Right cardiac atrium (tissue), 5 donors: ENCODE data around the gene PTPRD. TPM values are rescaled to one million over a fixed set of nuclear protein-coding genes. Genes with fewer than 3 reads are reported as not detected.

Experiments used
- ATAC-seq, 2 donors: fragments of 200-7000 bp; cut with Tn5 transposase; one replicate each; pipeline versions ENCODE4 v1.8.0 to v1.9.1; 2020; ENCODE audit warnings: moderate library complexity in 2 of 2, mild to moderate bottlenecking in 1 of 2
- DNase-seq, 3 donors: peaks; one replicate each; pipeline ENCODE4 v3.0.0-alpha.2; 2020
- H3K27ac ChIP-seq: one replicate; pipeline ENCODE4 v1.5.1; 2013; ENCODE audit warnings: mild to moderate bottlenecking, low read length, control low read depth, moderate library complexity
- H3K27me3 ChIP-seq: one replicate; pipeline ENCODE4 v1.6.1; 2013; ENCODE audit not compliant: control insufficient read depth, insufficient read depth
- H3K4me1 ChIP-seq: one replicate; pipeline ENCODE4 v1.6.1; 2013; ENCODE audit warnings: low read length; ENCODE audit not compliant: control insufficient read depth, insufficient read depth
- H3K4me3 ChIP-seq: one replicate; pipeline ENCODE4 v1.5.1; 2013; ENCODE audit warnings: low read length, control low read depth
- H3K9me3 ChIP-seq: one replicate; pipeline ENCODE4 v1.6.1; 2013; ENCODE audit warnings: low read length; ENCODE audit not compliant: control insufficient read depth
- WGBS: extraction: QIAGEN DNeasy Blood & Tissue Kit; methylation state at CpG from one replicate; pipeline ENCODE4 v1.1.7; 2013; 5-methylcytosine and 5-hydroxymethylcytosine counted together
- intact Hi-C, 4 donors: fragments of 100-400 bp; cut with DNase I; formaldehyde crosslinking; loops; one replicate each; pipeline versions ENCODE4 v1.11.0 to v1.14.0; 2022 to 2023
- polyA plus RNA-seq: library from polyadenylated mRNA; stranded (reverse); fragments of 200-250 nt; gene quantifications from one replicate; pipeline ENCODE4 v1.2.3, GENCODE V29; 2013
- total RNA-seq, 4 donors: library from RNA; stranded (reverse); fragmentation: NEBNext Ultra II Directional; extraction: Animal tissue kit (Norgen Biotek cat#: 25700); gene quantifications; one replicate each; pipeline ENCODE4 v1.2.1, GENCODE V29; 2021
- donor health status: healthy with polysubstance abuse.
- donor health status: DM: no; HTN: yes; CAD: no.
- donor health status: DM: no; HTN: no; CAD: no.
- donor health status: DM: no; HTN: yes; CAD: no; lungs with severe emphysema.
- donor health status: DM: yes; HTN: yes; CAD: no.

The PTPRD gene
- total and polyA plus RNA-seq, 5 donors = 1.3 to 11.8 (median 7.1) TPM

- 90% methylated on average over 5 of the region's 5 CpGs for WGBS
These were observed 1968.9 kb downstream of the PTPRD start for GRCh38 chr9:8643896-8644295.

DNA sequence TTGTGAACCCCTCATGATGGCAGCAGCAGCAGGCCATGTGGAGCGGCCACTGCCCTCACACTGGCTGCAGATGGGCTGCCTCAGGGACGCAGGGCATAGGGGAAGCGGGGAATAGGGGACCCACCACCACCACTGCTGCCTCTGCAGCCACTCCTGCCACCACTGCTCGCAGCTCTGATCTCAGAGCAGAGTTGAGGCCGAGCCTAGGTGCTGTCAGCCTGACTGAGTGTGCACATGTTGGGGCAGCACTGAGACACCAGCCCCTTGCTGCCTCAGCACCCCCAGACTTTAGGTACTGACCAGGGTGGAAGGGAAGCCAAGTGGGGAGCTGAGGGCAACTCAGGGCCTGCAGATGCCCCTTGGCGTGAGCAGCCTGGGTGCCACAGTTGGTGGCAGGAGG, 1969.3 kb downstream of the PTPRD start:
- H3K27ac ChIP-seq = no peak overlapping the region
- DNase-seq (peak in 1 of 3 donors; percentile 27), ATAC-seq (peak in 1 of 2 donors; percentile 41)
- no peaks in the 10 kb centered on the region for H3K4me1 ChIP-seq
- 87% methylated on average over 6 of the region's 6 CpGs for WGBS
- no peaks in the 10 kb centered on the region for H3K9me3 ChIP-seq
- H3K27me3 ChIP-seq = no peaks in the 10 kb centered on the region
- H3K4me3 ChIP-seq = no peak overlapping the region
- intact Hi-C loops = no loop called here

More at GRCh38 chr9:8643896-8644295, 1968.9 kb downstream of the PTPRD start:
- H3K4me3 ChIP-seq = no peak overlapping the region
- DNase-seq = peak in 1 of 3 donors; percentile 30
- H3K9me3 ChIP-seq = no peaks in the 10 kb centered on the region
- ATAC-seq = no peak
- intact Hi-C loops = no loop called here
- no peaks in the 10 kb centered on the region for H3K27me3 ChIP-seq
- no peaks in the 10 kb centered on the region for H3K4me1 ChIP-seq
- H3K27ac ChIP-seq = no peak overlapping the region

- ATAC-seq (no peak), DNase-seq (no peak)
- Histone ChIP-seq H3K4me3 (no peak overlapping the region), H3K27ac (no peak overlapping the region), H3K27me3 (no peaks in the 10 kb centered on the region), H3K9me3 (no peaks in the 10 kb centered on the region), H3K4me1 (no peaks in the 10 kb centered on the region)
- WGBS = 64% methylated on average over 3 of the region's 3 CpGs
- intact Hi-C loops = no loop called here
These were observed 1972.0 kb downstream of the PTPRD start for GRCh38 chr9:8640761-8641160.

- WGBS = 79% methylated on average over 1 of the region's 1 CpG
- ATAC-seq (no peak), DNase-seq (no peak)
- intact Hi-C loops = no loop called here
- no peak overlapping the region for H3K4me3 ChIP-seq
- H3K9me3 ChIP-seq = no peaks in the 10 kb centered on the region
- no peak overlapping the region for H3K27ac ChIP-seq
- no peaks in the 10 kb centered on the region for H3K4me1 ChIP-seq
- H3K27me3 ChIP-seq = no peaks in the 10 kb centered on the region
These were observed 1975.2 kb downstream of the PTPRD start for GRCh38 chr9:8637626-8638025.

GRCh38 chr9:8633784-8634183, 1979.0 kb downstream of the PTPRD start:
- DNase-seq = no peak
- intact Hi-C loops = no loop called here
- no peaks in the 10 kb centered on the region for H3K9me3 ChIP-seq
- no peak for ATAC-seq
- 70% methylated on average over 3 of the region's 3 CpGs for WGBS
- no peaks in the 10 kb centered on the region for H3K4me1 ChIP-seq
- no peaks in the 10 kb centered on the region for H3K27me3 ChIP-seq
- H3K27ac ChIP-seq = no peak overlapping the region
- H3K4me3 ChIP-seq = no peak overlapping the region

- DNase-seq = no peak
- Histone ChIP-seq H3K27ac (no peak overlapping the region), H3K27me3 (no peaks in the 10 kb centered on the region), H3K4me3 (no peak overlapping the region), H3K9me3 (no peaks in the 10 kb centered on the region), H3K4me1 (no peaks in the 10 kb centered on the region)
- no peak for ATAC-seq
- WGBS = 78% methylated on average over 1 of the region's 1 CpG
- intact Hi-C loops = no loop called here
These were observed 1980.3 kb downstream of the PTPRD start for GRCh38 chr9:8632493-8632892.

DNA sequence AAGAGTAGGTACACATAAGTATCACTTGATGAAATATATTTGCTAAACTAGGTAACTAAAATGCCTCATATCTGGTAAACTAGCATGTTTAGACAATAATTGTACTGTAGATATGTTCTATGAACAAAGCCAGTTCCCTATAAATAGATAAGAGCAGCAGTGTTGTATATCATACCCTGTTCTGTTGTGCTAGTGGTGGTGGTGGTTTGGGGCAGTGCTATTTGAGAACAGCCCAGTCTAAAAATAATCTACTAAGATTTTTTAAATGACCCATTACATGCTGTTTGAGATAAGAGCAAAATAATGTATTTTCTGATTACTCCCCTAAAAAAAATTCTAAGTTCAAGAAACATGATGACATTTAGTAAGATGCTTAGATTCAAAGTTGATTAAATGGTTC, 1984.0 kb downstream of the PTPRD start:
- DNase-seq = no peak
- Histone ChIP-seq H3K4me3 (no peak overlapping the region), H3K4me1 (no peaks in the 10 kb centered on the region), H3K27me3 (no peaks in the 10 kb centered on the region), H3K9me3 (no peaks in the 10 kb centered on the region), H3K27ac (no peak overlapping the region)
- ATAC-seq = no peak
- intact Hi-C loops = no loop called here

DNA sequence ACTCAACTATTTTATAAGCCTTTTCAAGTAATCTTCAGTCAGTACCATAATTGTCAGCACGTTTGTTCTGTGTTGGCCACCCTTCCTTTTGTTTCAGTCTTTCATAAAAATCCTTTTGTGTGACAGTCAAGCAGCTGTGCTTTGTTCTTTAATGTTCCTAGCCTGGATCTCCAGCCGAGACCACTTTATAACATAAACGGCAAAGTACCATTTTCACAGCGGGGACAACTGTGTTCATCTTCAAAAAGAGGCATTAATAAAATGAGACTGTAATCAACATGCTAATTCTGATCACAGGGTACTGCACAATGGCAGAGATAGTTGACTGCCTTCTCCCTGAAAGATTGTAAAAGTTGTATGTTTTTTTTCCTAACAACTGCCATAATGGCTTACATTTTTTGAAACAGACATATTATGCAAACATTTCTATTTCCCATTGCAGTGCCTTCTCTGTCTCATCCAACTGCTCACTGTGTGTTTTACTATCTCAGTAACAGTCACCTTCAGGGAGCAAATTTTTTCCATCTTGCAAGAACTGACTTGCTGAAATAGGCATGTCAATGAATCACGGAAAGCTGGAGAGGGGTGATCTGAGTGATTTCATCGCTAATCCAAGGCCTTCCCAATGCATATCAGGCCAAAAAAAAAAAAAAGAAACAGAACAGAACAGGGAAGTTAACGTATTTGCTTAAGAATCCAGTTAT, 1984.7 kb downstream of the PTPRD start:
- intact Hi-C loops = no loop called here
- Histone ChIP-seq H3K27me3 (no peaks in the 10 kb centered on the region), H3K9me3 (no peaks in the 10 kb centered on the region), H3K4me1 (no peaks in the 10 kb centered on the region), H3K4me3 (no peak overlapping the region), H3K27ac (no peak overlapping the region)
- DNase-seq (no peak), ATAC-seq (no peak)
- WGBS = 71% methylated on average over 7 of the region's 7 CpGs

DNA sequence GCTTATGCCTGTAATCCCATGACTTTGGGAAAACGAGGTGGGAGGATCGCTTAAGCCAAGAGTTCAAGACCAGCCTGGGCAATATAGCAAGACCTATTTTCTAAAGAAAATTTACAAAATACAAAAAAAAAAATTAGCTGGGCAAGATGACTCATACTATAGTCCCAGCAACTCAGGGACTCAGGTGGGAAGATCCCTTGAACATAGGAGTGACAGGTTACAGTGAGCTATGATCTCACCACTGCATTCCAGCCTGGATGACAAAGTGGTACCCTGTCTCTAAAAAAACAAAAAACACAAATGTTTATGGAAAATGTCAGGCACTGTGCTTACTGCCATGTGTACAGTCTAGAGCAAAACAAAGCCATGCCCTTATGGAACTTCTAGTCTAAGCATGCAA, 1989.9 kb downstream of the PTPRD start:
- Histone ChIP-seq H3K4me3 (no peak overlapping the region), H3K9me3 (no peaks in the 10 kb centered on the region), H3K27ac (no peak overlapping the region), H3K4me1 (no peaks in the 10 kb centered on the region), H3K27me3 (no peaks in the 10 kb centered on the region)
- ATAC-seq = no peak
- WGBS = 92% methylated on average over 2 of the region's 2 CpGs
- intact Hi-C loops = no loop called here
- DNase-seq = no peak

- WGBS = 77% methylated on average over 3 of the region's 3 CpGs
- no peak for ATAC-seq
- Histone ChIP-seq H3K9me3 (no peaks in the 10 kb centered on the region), H3K27ac (no peak overlapping the region), H3K4me3 (no peak overlapping the region), H3K27me3 (no peaks in the 10 kb centered on the region), H3K4me1 (no peaks in the 10 kb centered on the region)
- intact Hi-C loops = no loop called here
- no peak for DNase-seq
These were observed 1990.5 kb downstream of the PTPRD start for GRCh38 chr9:8622222-8622802.

- Histone ChIP-seq H3K4me3 (no peak overlapping the region), H3K27ac (no peak overlapping the region), H3K4me1 (no peaks in the 10 kb centered on the region), H3K27me3 (no peaks in the 10 kb centered on the region), H3K9me3 (no peaks in the 10 kb centered on the region)
- 79% methylated on average over 2 of the region's 2 CpGs for WGBS
- intact Hi-C loops = no loop called here
- DNase-seq (no peak), ATAC-seq (no peak)
These were observed 1991.4 kb downstream of the PTPRD start for GRCh38 chr9:8621416-8621815.

DNA sequence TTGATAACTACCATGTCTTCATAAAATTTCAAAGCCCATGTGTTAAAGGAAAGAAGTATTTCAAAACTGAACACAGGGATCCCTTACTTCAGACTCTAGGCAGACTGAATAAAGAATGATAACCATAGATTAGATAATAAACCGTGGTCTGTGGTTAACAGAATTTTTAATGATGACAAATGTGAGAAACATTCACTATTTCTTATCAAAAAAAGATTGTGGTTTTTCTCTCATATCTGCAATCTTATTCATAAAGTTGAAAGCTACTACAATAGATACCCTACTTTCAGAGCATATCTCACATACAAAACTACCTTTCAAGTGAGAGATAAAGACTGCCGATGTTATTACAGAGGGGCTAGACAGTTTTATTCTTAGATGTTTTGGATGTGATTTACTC, 1996.4 kb downstream of the PTPRD start:
- H3K9me3 ChIP-seq = no peaks in the 10 kb centered on the region
- H3K27me3 ChIP-seq = no peaks in the 10 kb centered on the region
- no peak for ATAC-seq
- no peaks in the 10 kb centered on the region for H3K4me1 ChIP-seq
- intact Hi-C loops = no loop called here
- DNase-seq = no peak
- no peak overlapping the region for H3K4me3 ChIP-seq
- WGBS = 26% methylated on average over 2 of the region's 2 CpGs
- no peak overlapping the region for H3K27ac ChIP-seq
